HG03439 (cell line): Measurements from ENCODE around the gene GOLGA6L2.
A peak's percentile ranks its signal among the peaks of the same experiment; 100 is the strongest.
"Not testable (repeated sequence)": the region's sequence is repeated elsewhere in the genome, so short reads cannot be mapped to it uniquely, and the experiment has no call there.

Source experiments
- ATAC-seq: cut with Tn5 transposase; IDR thresholded peaks from one replicate; pipeline ENCODE4 v1.9.1; 2021; ENCODE audit warnings: mild to moderate bottlenecking, moderate library complexity; ENCODE audit not compliant: unreplicated experiment

GOLGA6L2 gene

DNA sequence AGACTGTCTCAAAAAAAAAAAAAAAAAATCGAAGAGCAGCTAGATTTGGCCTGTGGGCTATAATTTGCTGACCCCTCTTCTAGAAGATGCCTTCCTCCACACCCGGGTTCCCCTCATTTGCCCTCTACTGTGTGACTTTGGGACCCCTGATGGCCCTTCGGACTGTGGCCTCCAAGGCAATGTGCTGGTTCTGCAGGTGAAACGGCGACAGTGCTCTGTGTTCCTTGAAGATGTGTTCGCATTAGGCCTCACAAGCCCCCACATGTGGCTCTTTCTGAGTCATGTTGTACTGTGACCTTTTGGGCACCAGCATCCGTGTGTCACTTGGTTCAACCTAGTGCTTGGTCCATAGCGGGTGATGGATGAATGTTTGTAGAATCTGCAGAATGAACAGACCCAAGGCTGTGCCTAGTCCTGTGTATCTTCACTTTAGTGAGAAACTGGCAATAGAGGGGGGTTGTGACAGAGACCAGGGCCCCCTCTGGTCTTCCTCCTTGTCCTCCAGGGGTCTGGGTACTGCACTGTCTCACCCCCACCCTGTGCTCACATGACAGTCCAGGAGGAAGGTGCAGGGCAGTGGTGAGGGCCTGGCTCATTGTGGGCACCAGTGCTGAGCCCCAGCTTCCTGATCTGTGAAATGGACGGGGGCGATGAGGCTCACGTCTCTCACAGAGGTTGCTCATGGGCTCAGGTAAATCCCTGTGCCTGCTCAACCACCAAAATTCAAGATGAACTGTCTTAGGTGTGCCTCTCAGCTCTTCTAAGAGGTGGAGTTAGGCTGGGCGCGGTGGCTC is 22.7 kb downstream of the GOLGA6L2 start:
- no peak for ATAC-seq

DNA sequence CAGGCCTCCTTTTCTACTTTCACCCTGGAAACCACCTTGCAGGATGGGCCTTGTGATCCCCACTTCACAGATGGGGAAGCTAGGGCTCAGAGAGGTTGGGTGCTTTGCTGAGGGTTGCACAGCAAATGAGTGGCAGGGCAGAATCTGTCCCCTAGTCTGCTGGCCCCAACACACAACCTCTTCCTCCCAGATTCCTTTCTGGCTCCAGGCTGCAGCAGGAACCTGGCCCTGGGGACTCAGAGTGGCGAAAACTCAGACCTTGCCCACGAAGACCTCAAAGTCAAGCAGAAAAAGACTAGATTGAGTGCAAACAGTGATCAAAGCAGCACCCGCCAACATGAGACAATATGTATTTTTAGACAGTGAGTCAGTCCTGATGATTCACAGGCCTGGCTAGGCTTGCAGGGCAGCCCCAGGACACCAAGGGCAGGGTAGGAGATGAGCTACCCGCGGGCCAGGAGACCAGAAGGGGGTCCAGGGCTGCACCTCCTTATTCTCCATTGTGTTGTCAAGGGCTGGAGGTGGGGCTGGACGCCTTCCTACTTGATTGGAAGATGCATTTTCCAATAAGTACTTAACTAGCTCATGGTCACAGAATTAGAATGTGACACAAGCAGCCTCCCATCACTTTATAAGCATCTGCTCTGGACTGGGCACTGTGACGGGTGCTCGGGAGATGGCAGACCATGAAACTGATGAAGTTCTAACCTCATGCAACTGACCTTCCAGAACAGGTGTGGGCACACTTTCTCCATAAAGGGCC is 23.9 kb downstream of the GOLGA6L2 start:
- peak; percentile 80 for ATAC-seq

DNA sequence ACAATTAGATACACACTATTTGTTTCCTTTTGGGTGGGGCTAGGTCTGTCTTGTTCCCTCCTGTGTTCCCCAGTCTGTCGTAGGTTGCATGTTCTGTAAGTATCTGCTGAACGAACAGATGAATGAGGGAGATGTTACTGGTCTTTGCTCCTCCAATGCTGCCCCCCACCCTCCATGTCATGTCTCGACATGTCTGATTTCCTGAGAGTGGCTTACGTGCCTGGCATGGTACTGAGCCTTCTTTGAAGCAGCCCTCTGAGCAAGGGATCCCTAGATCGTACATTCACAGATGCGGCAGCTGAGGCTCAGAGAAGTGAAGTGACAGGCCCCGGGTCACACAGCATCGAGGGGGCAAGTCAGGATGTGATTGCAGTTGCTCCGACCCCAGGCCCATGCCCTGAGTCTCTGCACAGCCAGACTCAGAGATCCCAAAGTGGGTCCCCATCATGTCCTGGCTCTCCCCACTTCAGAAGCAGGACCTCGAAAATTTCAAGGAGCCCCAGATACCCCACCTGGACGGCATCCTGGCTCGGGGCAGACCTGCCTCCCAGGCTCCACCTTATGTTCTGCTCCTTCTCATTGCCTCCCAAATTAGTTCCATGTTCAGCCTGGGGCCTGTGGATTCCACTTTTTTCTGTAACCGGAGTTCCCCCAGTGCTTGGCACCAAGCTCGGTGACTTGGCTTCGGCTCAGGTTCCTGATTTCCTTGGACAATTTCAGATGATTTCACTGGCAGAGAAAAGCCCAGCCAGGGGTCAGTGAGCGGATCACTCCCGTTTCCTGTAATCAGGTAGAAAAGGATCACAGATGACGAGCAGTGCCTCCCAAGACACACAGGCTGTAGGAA is 24.7 kb downstream of the GOLGA6L2 start:
- ATAC-seq = no peak

DNA sequence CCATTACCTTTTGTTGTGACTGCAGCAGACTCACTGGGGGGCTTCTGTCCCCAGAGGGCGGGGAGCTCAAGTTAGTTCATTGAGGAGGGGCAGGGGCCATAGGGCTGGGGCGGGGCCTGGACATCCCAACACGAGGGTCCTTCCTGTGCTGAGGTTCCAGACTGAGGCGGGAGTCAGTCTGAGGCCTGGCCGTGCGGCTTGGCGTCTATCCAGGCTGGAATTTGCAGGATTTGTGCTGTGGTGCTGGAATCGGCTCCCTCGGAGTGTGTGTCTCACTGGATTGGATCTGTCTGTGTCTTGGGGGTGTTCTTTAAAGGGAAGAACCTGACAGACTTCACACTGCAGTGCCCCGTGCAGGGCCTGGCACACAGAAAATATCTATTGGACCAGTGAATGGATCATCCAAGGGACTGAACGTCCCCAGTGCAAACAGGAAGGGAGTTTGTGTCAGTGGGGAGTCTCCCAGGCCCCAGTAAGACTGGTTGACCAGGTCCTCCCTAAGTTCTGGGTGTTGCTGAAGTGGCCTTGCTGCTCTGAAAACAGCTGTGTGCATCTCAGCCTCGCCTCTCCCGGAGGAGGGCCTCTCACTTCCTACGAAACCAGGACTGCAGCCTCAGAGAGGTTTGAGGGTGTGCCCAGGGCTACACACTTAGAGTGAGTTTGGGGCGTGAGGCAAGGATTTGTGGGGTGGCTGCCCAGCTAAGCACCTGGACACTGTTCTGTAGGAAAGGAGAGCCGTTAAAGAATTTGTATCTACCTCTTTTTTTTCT is 26.1 kb downstream of the GOLGA6L2 start:
- ATAC-seq = no peak

DNA sequence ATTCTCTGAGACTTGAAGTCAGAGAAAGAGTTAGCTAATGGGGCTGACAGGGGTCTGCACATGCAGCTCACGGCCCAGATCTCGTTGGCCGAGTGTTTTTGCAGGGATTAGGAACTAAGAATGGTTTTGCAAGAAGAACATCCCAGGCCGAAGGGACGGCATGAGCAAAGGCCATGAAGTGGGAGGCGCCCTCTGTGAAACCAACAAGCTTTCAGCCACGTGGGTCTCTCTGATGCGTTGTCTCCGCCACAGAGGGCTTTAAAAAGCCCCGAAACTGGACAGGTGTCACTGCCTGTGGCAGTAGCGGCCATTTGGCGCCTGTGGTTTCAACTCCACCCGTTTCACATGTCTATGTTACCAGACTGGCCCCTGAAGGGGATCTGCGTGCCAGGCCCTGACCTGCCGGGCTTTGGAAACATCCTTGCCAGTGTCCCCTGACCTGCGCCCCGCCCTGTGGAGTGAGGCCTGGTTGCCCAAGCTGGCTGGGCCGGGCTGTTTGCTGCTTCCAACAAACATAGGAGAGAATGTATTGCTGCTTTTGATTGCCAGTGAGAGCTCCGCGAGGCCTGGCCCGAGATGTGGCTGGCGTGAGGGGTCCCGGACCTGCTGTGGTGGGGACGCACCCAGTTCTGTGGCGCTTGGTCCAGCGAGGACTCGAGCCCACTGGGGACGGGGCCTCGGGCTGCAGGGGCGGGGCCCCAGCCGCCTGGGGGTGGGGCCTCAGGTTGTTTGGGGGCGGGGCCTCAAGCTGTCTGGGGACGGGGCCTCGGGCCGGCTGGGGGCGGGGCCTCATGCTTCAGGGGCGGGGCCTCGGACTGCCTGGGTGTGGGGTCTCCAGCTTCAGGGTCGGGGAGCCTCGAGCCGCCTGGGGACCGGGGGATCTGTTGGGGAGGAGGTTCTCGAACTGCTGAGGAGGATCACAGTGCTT is 30.4 kb downstream of the GOLGA6L2 start:
- ATAC-seq = peak; percentile 74

DNA sequence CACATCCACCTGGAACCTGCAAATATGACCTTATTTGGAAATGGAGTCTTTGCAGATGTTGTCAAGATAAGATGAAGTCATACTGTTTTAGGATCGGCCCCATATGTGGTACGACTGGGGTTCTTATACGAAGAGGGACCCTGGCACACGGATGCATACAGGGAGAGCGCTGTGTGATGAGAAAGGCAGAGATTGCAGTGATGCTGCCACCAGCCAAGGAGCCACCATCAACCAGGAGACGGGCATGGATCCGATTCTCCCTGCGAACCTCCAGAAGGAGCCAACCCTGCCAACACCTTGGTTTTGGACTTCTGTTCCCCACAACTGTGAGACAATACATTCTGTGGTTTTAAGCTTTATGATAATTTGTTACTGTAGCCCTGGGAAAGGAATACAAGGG is 31.2 kb downstream of the GOLGA6L2 start:
- not testable (repeated sequence) for ATAC-seq

DNA sequence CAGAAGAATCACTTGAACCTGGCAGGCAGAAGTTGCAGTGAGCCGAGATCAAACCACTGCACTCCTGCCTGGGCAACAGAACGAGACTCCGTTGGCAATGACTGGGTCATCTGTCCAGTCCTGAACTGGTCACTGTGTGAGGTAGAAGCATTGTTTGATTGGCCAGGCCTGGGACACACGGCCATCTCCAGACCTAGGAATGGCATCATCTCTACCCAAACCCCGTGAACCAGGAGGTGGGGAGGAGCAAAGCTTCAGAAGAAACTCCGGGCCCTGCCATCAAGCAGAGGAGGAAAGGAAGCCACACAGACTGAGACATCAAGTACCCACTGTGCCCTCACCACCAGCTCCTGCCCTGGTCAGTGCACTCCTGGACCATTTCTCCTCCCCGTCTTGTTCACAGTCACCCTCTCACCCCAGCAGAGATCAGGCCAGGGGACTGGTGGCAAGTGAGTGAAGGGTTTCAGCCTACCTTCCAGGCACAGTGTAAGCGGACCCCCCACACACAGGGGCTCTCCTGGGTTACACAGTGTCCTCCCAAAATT is 31.6 kb downstream of the GOLGA6L2 start:
- ATAC-seq = no peak

DNA sequence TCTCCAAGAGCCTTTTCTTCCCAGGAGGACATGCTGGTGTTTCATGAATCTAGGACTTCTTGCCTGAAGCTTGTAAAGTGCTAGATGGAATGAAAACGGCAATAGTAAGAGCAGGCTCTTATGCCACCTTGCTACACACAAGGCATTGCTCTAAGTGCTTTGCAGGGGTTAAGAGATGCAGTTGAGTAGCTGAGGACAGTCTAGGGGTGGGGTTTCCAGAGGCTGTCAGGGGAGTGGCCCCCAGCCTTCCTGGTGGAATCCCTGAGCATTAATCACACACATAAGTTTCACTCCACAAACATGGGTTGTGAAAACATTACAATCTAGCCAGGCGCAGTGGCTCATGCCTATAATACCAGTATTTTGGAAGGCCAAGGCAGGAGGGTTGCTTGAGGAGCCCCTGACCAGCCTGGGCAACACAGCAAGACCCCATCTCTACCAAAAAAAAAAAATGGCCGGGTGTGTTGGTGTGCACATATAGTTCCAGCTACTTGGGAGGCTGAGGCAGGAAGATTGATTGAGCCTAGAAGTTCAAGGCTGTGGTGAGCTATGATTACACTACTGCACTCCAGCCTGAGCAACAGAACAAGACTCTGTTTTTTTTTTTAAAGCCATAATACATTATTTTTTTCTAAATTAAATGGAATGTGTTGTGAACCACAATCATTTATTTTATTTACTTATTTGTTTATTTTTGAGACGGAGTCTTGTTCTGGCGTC is 34.0 kb downstream of the GOLGA6L2 start:
- ATAC-seq = not testable (repeated sequence)

DNA sequence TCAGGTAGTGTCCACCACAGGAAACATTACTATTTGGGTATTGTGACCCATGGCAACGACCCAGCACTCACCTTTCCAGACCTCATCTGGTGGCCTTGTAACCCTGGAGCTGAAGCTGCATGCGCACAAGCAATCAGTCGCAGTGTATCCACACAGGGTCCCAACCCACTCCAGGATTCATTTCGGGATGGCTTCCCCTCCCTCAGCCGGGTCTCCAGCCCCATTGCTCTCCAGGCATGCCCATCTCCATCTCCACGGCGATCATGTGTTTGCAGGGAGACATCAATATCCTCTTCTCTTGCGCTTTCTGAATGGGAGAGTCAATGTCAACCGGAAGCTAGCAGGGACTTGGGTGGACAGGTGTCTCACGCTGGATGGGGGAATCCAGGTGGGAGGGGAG is 35.2 kb downstream of the GOLGA6L2 start:
- no peak for ATAC-seq

DNA sequence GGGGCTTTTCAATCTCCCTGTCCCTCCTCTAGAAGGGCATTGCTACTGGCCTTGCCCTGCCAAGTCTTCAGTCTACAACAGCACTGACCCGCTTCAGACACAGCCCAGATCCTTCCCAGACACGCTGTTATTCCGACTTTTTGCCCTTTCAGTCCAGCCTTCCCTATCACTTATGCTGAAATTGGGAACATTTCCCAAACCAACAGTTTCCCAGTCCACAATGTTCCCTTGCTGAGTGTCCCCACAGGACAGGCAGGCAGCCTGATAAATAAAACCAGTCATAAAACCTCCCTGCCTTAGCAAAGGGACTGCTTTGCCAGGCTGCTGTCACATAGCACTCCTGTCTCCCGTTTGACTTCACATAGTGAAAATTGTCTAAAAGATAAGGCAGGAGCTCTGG is 43.5 kb downstream of the GOLGA6L2 start:
- no peak for ATAC-seq

DNA sequence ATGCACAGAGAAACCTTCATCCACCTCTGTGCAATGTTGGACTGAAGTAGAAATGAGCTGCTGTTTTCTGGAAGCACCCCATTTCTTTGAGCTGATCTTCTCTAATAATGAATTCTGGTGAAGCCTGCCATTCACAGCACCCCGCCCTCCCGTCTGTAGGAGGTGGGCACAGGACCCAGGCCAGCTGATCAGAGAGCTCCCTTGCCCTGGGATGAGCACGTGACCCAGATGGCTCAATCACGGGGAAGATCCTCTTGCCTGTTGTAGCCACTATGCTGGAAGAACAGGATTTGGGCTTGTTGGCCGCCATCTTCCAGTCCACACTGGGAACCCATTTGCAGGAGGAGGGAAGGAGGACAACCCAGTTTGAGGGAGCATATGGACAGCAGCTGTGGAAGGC is 44.5 kb downstream of the GOLGA6L2 start:
- no peak for ATAC-seq

DNA sequence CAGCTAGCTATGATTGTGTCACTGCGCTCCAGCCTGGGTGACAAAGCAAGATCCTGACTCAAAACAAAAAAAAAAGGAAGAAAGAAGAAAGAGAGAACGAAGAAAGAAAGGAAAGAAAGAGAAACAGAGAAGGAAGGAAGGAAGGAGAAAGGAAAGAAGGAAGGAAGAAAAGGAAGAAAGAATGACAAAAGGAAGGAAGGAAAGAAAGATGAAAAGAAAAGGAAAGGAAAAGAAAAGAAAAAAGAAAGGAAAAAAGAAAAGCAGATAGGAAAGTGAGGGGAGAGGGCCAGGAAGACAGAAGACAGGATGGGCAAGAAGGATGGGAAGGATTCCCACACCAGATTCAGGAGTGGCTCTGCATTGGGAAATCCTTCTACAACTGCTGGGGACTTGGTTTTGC is 44.9 kb downstream of the GOLGA6L2 start:
- ATAC-seq = no peak

DNA sequence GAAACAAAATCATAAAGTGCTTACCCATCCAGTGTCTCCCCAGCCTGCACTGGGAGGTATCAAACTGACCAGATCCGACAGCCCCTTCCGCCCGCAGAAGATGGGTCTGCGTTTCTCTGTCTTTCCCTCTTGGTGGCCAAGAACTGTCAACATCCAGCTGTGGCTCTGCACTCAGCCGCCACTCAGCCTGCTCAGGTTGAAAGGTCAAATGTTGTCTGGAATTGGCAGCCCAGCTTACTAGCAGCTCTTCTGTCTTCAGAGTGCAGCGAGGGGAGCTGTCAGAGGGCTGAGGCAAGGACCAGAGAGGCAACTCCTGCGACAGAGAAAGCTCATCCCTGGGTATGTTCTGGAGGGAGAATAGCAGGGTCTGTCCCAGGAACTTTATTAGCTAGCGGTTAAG is 45.4 kb downstream of the GOLGA6L2 start:
- ATAC-seq = no peak

DNA sequence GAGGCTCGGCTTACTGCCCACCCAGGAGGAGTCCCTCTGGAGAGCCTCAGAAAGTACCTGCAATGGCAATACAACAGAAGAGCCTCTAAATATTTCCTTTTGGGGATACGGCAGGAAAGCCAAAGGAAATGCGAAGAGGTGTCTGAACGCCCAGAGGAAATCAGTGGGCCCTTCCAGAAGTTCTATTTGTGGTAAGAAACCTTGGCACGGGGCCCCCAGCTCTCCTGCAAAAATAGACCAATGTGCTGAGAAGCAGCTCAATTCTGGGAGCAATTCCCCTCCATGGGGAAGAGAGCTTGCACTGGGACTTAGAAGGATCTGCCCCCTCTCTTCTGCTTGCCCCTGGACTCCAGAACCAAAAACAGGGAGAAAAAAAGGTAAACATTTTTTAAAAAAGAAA is 47.8 kb downstream of the GOLGA6L2 start:
- ATAC-seq = not testable (repeated sequence)

DNA sequence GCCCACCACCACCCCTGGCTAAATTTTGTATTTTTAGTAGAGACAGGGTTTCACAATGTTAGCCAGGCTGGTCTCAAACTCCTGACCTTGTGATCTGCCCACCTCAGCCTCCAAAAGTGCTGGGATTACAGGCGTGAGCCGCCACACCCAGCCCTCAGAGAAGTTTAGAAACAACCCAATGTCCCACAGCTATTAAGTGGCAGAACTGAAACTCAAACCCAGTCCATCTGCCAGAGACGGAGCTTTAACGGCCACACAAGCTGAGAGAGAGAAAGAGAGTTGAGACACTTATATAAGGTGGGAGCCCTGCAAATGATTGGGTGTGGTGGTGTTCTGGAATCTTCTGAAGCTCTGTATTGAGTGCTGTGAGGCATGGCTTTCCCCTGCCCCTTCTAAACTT is 48.7 kb downstream of the GOLGA6L2 start:
- ATAC-seq = not testable (repeated sequence)

DNA sequence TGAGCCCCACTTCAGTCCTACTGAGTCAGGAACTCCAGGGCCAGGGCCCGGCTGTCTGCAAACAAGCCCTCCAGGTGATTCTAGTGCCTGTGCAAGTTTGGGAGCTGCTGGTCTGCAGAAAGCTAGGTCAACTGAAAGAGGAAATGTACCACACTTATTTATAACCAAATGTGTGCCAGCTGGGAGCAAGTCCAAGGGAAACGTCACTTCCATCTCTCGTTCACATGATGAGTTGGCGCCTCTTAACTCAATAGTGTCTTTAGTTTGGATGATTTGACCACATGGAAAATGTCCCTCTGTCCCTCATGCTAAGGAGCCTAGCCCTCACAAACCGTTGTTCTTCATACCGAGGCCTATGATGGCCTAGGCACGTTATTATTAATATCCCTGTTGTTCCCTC is 49.3 kb downstream of the GOLGA6L2 start:
- no peak for ATAC-seq

DNA sequence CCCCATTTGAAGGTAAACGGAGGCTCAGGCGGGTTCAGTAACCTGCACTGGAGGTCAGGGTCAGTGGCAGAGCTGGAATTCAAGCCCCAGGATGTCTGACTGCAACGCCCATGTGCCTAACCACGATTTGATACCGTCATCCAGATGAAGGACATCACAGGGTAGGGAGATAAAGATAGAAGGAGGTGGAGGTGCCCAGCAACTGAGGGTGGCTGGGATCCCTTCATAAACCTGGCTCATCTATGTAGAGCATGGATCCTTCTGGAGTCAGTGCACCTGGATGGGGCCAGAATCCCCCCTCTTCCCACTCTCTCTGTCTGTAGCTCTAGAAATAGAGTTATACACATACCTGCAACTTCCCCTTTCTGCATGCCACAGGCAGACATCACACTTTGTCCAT is 51.2 kb downstream of the GOLGA6L2 start:
- no peak for ATAC-seq

DNA sequence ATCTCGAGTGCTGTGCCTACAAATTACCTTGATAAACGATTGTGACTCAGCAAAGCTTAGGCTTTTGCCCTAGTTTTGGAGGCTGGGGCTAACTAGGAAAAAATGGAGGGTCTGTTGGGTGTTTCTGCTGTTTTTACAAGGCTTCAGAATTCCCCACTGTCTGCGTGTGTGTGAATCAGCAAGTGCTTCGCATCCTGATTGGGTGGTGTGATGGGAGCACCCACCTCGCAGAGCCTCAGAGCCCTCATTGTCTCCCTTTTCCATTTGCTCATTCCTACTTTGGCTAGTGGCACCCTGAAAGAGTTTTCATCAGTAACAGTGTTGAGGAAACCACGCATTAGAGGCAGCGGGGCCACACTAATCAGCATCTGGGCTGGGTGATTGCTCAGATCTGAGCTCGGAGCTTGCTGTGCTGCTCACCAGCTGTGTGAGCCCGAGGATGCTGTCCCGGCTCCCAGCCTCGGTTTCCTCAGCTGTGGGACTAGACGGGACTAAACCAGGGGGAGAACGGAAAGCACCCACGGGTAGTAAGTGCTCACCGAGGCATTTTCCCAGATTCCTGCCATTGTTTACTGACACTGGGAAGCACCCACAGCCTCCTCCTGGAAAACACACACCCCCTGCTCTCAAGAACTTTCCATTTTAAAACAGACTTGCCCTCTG is 51.9 kb downstream of the GOLGA6L2 start:
- no peak for ATAC-seq
